H1 (cell line): ENCODE measurements around the gene PORCN. TPM values are rescaled to one million over a fixed set of nuclear protein-coding genes. Genes with fewer than 3 reads are reported as not detected.
A peak's percentile ranks its signal among the peaks of the same experiment; 100 is the strongest.

Source experiments
- CTCF ChIA-PET: fragments of 300-600 bp; sonication (Branson Sonifier 250); formaldehyde crosslinking; loops from one replicate; lab custom pipeline; 2021; ENCODE audit not compliant: partially characterized antibody; lab: Charles Lee
- POLR2A ChIA-PET: fragments of 300-600 bp; sonication (Branson Sonifier 250); formaldehyde crosslinking; loops from one replicate; lab custom pipeline; 2021; ENCODE audit warnings: inconsistent platforms; ENCODE audit not compliant: partially characterized antibody; lab: Charles Lee
- DNase-seq, 2 experiments: peaks; one replicate each; pipeline versions ENCODE4 v3.0.0 to v3.0.0-alpha.2; 2010 to 2022; ENCODE audit warnings: low spot score in 2 of 2, low read depth in 1 of 2, mixed read lengths in 1 of 2
- FAIRE-seq: peaks from 2 replicates; lab custom pipeline; 2011; peaks lifted over from hg19 to GRCh38; lab: Jason Lieb, UNC
- H2AFZ ChIP-seq: 2 replicates; pipeline ENCODE4 v1.8.1; 2012; ENCODE audit warnings: low read length, inconsistent platforms
- H2AK5ac ChIP-seq: 2 replicates; pipeline ENCODE4 v1.6.1; 2013; ENCODE audit warnings: low read depth, low read length
- H2BK120ac ChIP-seq: replicated peaks from 2 replicates; pipeline ENCODE3; 2013; ENCODE audit warnings: low read depth, low read length, inconsistent platforms
- H2BK12ac ChIP-seq: 2 replicates; pipeline ENCODE4 v1.6.1; 2013; ENCODE audit warnings: low read depth, low read length
- H2BK15ac ChIP-seq: 2 replicates; pipeline ENCODE4 v1.6.1; 2013; ENCODE audit warnings: low read length
- H2BK20ac ChIP-seq: 2 replicates; pipeline ENCODE4 v1.6.1; 2013; ENCODE audit warnings: low read length
- H2BK5ac ChIP-seq: 2 replicates; pipeline ENCODE4 v1.6.1; 2013; ENCODE audit warnings: low read depth, low read length
- H3K14ac ChIP-seq: 2 replicates; pipeline ENCODE4 v1.6.1; 2013; ENCODE audit warnings: inconsistent platforms; ENCODE audit not compliant: insufficient read length
- H3K18ac ChIP-seq: 2 replicates; pipeline ENCODE4 v1.6.1; 2013; ENCODE audit warnings: low read length; ENCODE audit errors: extremely low read depth
- H3K23ac ChIP-seq: 2 replicates; pipeline ENCODE4 v1.6.1; 2013; ENCODE audit warnings: inconsistent platforms; ENCODE audit not compliant: insufficient read length
- H3K23me2 ChIP-seq: 2 replicates; pipeline ENCODE4 v1.6.1; 2013; ENCODE audit warnings: low read depth, low read length
- H3K27ac ChIP-seq: 2 replicates; pipeline ENCODE4 v1.6.1; 2011; ENCODE audit warnings: low read depth, low read length, inconsistent platforms
- H3K27me3 ChIP-seq, 4 experiments: replicated peaks in 1 of 4; 1 replicate in 1 of 4; 2 replicates in 3 of 4; pipeline versions ENCODE4 v1.6.1 to v1.8.1; 2011 to 2013; ENCODE audit warnings: low read length in 3 of 4, mild to moderate bottlenecking in 3 of 4, inconsistent platforms in 2 of 4, mixed read lengths in 2 of 4, moderate library complexity in 1 of 4; ENCODE audit not compliant: control insufficient read depth in 3 of 4, insufficient read depth in 3 of 4; ENCODE audit errors: extremely low read depth in 1 of 4
- H3K36me3 ChIP-seq, 4 experiments: 2 replicates each; pipeline versions ENCODE4 v1.6.1 to v1.8.1; 2011 to 2013; ENCODE audit warnings: mild to moderate bottlenecking in 4 of 4, low read length in 3 of 4, moderate library complexity in 2 of 4, control low read depth in 1 of 4, inconsistent platforms in 1 of 4; ENCODE audit not compliant: insufficient read depth in 4 of 4, control insufficient read depth in 2 of 4
- H3K4ac ChIP-seq: replicated peaks from 2 replicates; pipeline ENCODE3; 2013; ENCODE audit warnings: low read length, low read depth, mixed read lengths, inconsistent platforms; ENCODE audit not compliant: insufficient read length
- H3K4me1 ChIP-seq, 4 experiments: replicated peaks in 1 of 4; 1 replicate in 1 of 4; 2 replicates in 3 of 4; pipeline versions ENCODE4 v1.6.1 to v1.8.1; 2011 to 2013; ENCODE audit warnings: low read length in 3 of 4, inconsistent platforms in 2 of 4, mixed read lengths in 1 of 4; ENCODE audit not compliant: insufficient read depth in 4 of 4, control insufficient read depth in 3 of 4
- H3K4me2 ChIP-seq, 2 experiments: 2 replicates each; pipeline versions ENCODE4 v1.6.1 to v1.8.1; 2011 to 2013; ENCODE audit warnings: low read depth in 2 of 2, low read length in 2 of 2, control low read depth in 1 of 2, inconsistent platforms in 1 of 2, mild to moderate bottlenecking in 1 of 2; ENCODE audit not compliant: insufficient read depth in 1 of 2
- H3K4me3 ChIP-seq, 4 experiments: fragments of 200-600, 300-600 bp in 1 of 4; sonication (generic), shearing (Covaris generic), sonication (Bioruptor Twin) in 1 of 4; 2 replicates each; pipeline versions ENCODE4 v1.5.1 to v1.8.1; 2011 to 2016; ENCODE audit warnings: low read length in 4 of 4, low read depth in 3 of 4, control low read depth in 2 of 4, inconsistent platforms in 2 of 4, mild to moderate bottlenecking in 2 of 4, mixed read lengths in 1 of 4, moderate library complexity in 1 of 4; ENCODE audit not compliant: insufficient read depth in 2 of 4; ENCODE audit errors: extremely low read depth in 1 of 4
- H3K56ac ChIP-seq: replicated peaks from 2 replicates; pipeline ENCODE3; 2013; ENCODE audit warnings: low read depth, mild to moderate bottlenecking, mixed read lengths, low read length, inconsistent platforms; ENCODE audit not compliant: insufficient read length
- H3K79me1 ChIP-seq: 2 replicates; pipeline ENCODE4 v1.6.1; 2013; ENCODE audit warnings: low read depth, low read length, control low read depth
- H3K79me2 ChIP-seq, 2 experiments: 2 replicates each; pipeline versions ENCODE4 v1.6.1 to v1.8.1; 2012 to 2013; ENCODE audit warnings: low read length in 2 of 2, mild to moderate bottlenecking in 2 of 2, inconsistent platforms in 1 of 2; ENCODE audit not compliant: insufficient read depth in 2 of 2, control insufficient read depth in 1 of 2
- H3K9ac ChIP-seq, 4 experiments: replicated peaks in 1 of 4; 1 replicate in 1 of 4; 2 replicates in 3 of 4; pipeline versions ENCODE4 v1.6.1 to v1.8.1; 2011 to 2013; ENCODE audit warnings: low read depth in 3 of 4, low read length in 3 of 4, control low read depth in 2 of 4, mild to moderate bottlenecking in 2 of 4, moderate library complexity in 2 of 4, inconsistent platforms in 1 of 4; ENCODE audit errors: extremely low read depth in 1 of 4
- H3K9me3 ChIP-seq, 2 experiments: 2 replicates each; pipeline versions ENCODE4 v1.6.1 to v1.8.1; 2012 to 2013; ENCODE audit warnings: mild to moderate bottlenecking in 2 of 2, moderate library complexity in 2 of 2, control low read depth in 1 of 2, inconsistent platforms in 1 of 2, low read depth in 1 of 2, low read length in 1 of 2, mixed read lengths in 1 of 2; ENCODE audit not compliant: insufficient read depth in 2 of 2
- H4K20me1 ChIP-seq, 2 experiments: replicated peaks in 1 of 2; 2 replicates each; pipeline versions ENCODE3 to v1.8.1; 2011 to 2013; ENCODE audit warnings: inconsistent platforms in 2 of 2, low read length in 2 of 2, mild to moderate bottlenecking in 1 of 2; ENCODE audit not compliant: insufficient read depth in 2 of 2, control insufficient read depth in 1 of 2
- H4K5ac ChIP-seq: 2 replicates; pipeline ENCODE4 v1.6.1; 2013; ENCODE audit warnings: low read length, low read depth, mixed read lengths, inconsistent platforms; ENCODE audit not compliant: insufficient read length
- H4K8ac ChIP-seq: 2 replicates; pipeline ENCODE4 v1.8.0; 2013; ENCODE audit warnings: mild to moderate bottlenecking, moderate library complexity, low read length, inconsistent platforms; ENCODE audit not compliant: insufficient read depth; ENCODE audit errors: extremely low read depth
- H4K91ac ChIP-seq: replicated peaks from 2 replicates; pipeline ENCODE3; 2013; ENCODE audit warnings: low read length, mixed read lengths, inconsistent platforms; ENCODE audit not compliant: insufficient read length
- ASH2L ChIP-seq: fragments of 200-600, 300-600 bp; sonication (generic); IDR thresholded peaks from one replicate; pipeline ENCODE4 v1.7.1; 2017; ENCODE audit warnings: low read length
- GTF2F1 ChIP-seq: IDR thresholded peaks from 2 replicates; pipeline ENCODE4 v1.6.1; 2012; ENCODE audit warnings: low read depth, low read length, improper control_type of control experiment, borderline replicate concordance
- JUN ChIP-seq: IDR thresholded peaks from 2 replicates; pipeline ENCODE4 v1.6.1; 2011; ENCODE audit warnings: low read depth, mild to moderate bottlenecking, improper control_type of control experiment, low read length
- RAD21 ChIP-seq, 2 experiments: IDR thresholded peaks in 1 of 2; conservative IDR thresholded peaks in 1 of 2; 2 replicates each; pipeline ENCODE4 v1.6.1; 2011; ENCODE audit warnings: low read depth in 2 of 2, low read length in 2 of 2, improper control_type of control experiment in 1 of 2, inconsistent platforms in 1 of 2, mild to moderate bottlenecking in 1 of 2, moderate library complexity in 1 of 2
- RNF2 ChIP-seq: fragments of 200-900, 300-1000 bp; sonication (generic); IDR thresholded peaks from 2 replicates; pipeline ENCODE4 v1.7.1; 2016; ENCODE audit warnings: borderline replicate concordance, low read depth, mild to moderate bottlenecking, antibody characterized with exemption, low read length; ENCODE audit not compliant: poor library complexity, severe bottlenecking; ENCODE audit errors: missing control alignments
- SIN3A ChIP-seq, 2 experiments: IDR thresholded peaks in 1 of 2; conservative IDR thresholded peaks in 1 of 2; 2 replicates each; pipeline ENCODE4 v1.6.1; 2011 to 2012; ENCODE audit warnings: low read length in 2 of 2, improper control_type of control experiment in 1 of 2, low read depth in 1 of 2, mild to moderate bottlenecking in 1 of 2
- SP1 ChIP-seq: IDR thresholded peaks from 2 replicates; pipeline ENCODE4 v1.6.1; 2011; ENCODE audit warnings: low read depth, low read length
- WGBS, 2 experiments: shearing (Covaris generic) in 1 of 2; methylation state at CpG; one replicate each; pipeline versions ENCODE4 v1.1.6 to v1.1.7; 2013 to 2015; ENCODE audit warnings: low lambda C conversion rate in 2 of 2, mixed read lengths in 2 of 2, inconsistent platforms in 1 of 2, low coverage in 1 of 2, missing lambda C conversion rate in 1 of 2; ENCODE audit not compliant: insufficient replicate concordance in 2 of 2, insufficient coverage in 1 of 2, insufficient read length in 1 of 2; ENCODE audit errors: extremely low coverage in 1 of 2, missing lambda C conversion rate in 1 of 2; 5-methylcytosine and 5-hydroxymethylcytosine counted together
- polyA plus RNA-seq, 7 experiments: library from polyadenylated mRNA; depleted of rRNA in 3 of 7; stranded (reverse) in 5 of 7; unstranded in 2 of 7; fragments of >200 nt in 5 of 7; fragments of 200-250 nt in 2 of 7; gene quantifications; 1 replicate in 5 of 7; 2 replicates in 1 of 7; 4 replicates in 1 of 7; pipeline versions ENCODE4 v1.2.1 to v1.2.3, GENCODE V29; 2011 to 2013; ENCODE audit warnings: missing spikeins in 2 of 7, mixed read lengths in 2 of 7
- total RNA-seq: library from RNA; stranded (reverse); fragmentation: NEBNext Ultra II Directional; extraction: Animal tissue kit (Norgen Biotek cat#: 25700); gene quantifications from 2 replicates; pipeline ENCODE4 v1.2.1, GENCODE V29; 2021
- TF ChIP-seq, protein P1 (sequence below): IDR thresholded peaks from 2 replicates; pipeline ENCODE4 v1.6.1; 2012; ENCODE audit warnings: low read length, inconsistent platforms

PORCN gene
- total and polyA plus RNA-seq, 2 of the 8 experiments (the other 6 are each of a cell fraction or from before 2014, with no cell fraction given), result 14.6 to 34.1 TPM

DNA sequence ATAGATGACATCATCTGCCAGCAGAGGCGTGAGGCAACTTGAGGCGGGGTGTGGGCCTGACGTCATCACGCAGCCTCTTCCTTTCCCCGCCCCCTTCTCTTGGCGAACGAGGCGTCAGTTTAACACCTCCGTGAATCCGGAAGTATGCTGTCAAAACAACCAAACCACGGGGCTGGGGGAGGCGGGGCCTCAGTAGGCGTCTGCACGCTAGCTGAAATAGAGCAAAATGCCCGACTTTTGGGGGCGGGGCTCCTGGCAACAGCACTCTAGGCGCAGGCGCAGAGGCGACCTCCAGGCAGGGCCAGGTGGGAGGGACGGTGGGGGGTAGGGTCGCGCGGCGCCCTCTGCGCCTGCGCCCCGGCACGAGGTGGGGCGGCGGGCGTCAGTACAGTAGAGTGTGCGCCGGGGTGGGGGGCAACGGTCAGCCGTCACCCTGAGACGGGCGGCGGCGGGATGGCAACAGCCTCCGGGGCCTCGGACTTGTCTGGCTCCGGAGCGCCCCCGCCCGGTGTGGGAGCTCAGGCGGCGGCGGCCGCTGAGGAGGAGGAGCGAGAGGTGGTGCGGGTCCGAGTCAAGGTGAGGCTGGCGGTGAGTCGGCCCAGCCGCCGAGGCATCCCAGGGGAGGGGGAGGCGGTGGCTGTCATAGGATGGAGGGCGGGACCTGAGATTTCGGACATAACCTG is 30.7 kb downstream of the PORCN start, which contains the start of gene TBC1D25:
TBC1D25 (plus strand) TSS at position 370 of the 683 bp plus-strand sequence; CDS start at position 454, 84 bp downstream.
- H2BK5ac ChIP-seq, result peak within 1 kb of the TSS; percentile 44; the same call in 1 of the 2 replicates
- H3K27ac ChIP-seq, result no peak within 1 kb of the TSS
- peak within 1 kb of the TSS; percentile 46 to 82 (median 52) for H3K4me3 ChIP-seq
- H4K91ac ChIP-seq, result no peak within 1 kb of the TSS
- H3K9ac ChIP-seq, result peak within 1 kb of the TSS in 1 of 4 experiments; percentile 55; a peak in 3 of 7 replicates
- no peak within 1 kb of the TSS for H3K4ac ChIP-seq
- H2BK120ac ChIP-seq, result no peak within 1 kb of the TSS
- peak within 1 kb of the TSS; percentile 65; the same call in 1 of the 2 replicates for H2AFZ ChIP-seq
- no peak within 1 kb of the TSS for H3K56ac ChIP-seq
- no peak within 1 kb of the TSS for H2AK5ac ChIP-seq
- DNase-seq (peak; percentile 91 to 93), FAIRE-seq (peak; percentile 90)
- H3K14ac ChIP-seq, result no peak within 1 kb of the TSS
- no peak within 1 kb of the TSS for H2BK12ac ChIP-seq
- ChIA-PET POLR2A (interaction anchor here (0.6 to 2.5 kb wide), 4 partner anchors 10 to 36 kb away, joined by 3 to 22 read pairs (median 4); partner anchors contain the start of gene RBM3), CTCF (interaction anchor here (1.9 kb wide), 1 partner anchor 11 kb away, joined by 6 read pairs; no protein-coding TSS in a partner anchor)
- H3K79me1 ChIP-seq, result 0 out of 2 replicates have a peak, but pooled peaks cover 2% of the 10 kb centered on the region
- no peak within 1 kb of the TSS for H4K5ac ChIP-seq
- H3K4me2 ChIP-seq, result peak within 1 kb of the TSS; percentile 50 to 61
- no peaks in the 10 kb centered on the region for H3K9me3 ChIP-seq
- H3K79me2 ChIP-seq, result 0 out of 4 replicates have a peak, but pooled peaks cover 0 to 5% of the 10 kb centered on the region in 2 experiments
- H3K27me3 ChIP-seq, result no peaks in the 10 kb centered on the region
- no peaks in the 10 kb centered on the region for H3K4me1 ChIP-seq
- H4K8ac ChIP-seq, result no peak within 1 kb of the TSS
- no peak within 1 kb of the TSS for H2BK20ac ChIP-seq
- WGBS, 2 experiments, result 0% methylated on average over 4 of the region's 59 CpGs; no CpG with 5 or more reads in 1 of the 2 experiments
- H3K23me2 ChIP-seq, result no peaks in the 10 kb centered on the region
- no peak within 1 kb of the TSS for H2BK15ac ChIP-seq
- H3K23ac ChIP-seq, result no peak within 1 kb of the TSS
- no peaks in the 10 kb centered on the region for H4K20me1 ChIP-seq
- H3K18ac ChIP-seq, result no peak within 1 kb of the TSS
- no peaks in the 10 kb centered on the region for H3K36me3 ChIP-seq
- TF ChIP-seq JUN (peak; percentile 58; the same call in 1 of the 2 replicates), RAD21 (IDR thresholded peaks at IDR 0.05 in 1 of 2, conservative IDR thresholded peaks at IDR 0.05 in 1 of 2; ENCODE audit: low read depth in 2 of 2, low read length in 2 of 2) (no peak), RNF2 (no peak), SIN3A (conservative IDR thresholded peaks at IDR 0.05 in 1 of 2, IDR thresholded peaks at IDR 0.05 in 1 of 2; ENCODE audit: low read depth in 1 of 2, low read length in 2 of 2) (peak in 1 of 2 experiments; percentile 58; a peak in 1 of 4 replicates), ASH2L (peak; percentile 54), SP1 (peak; percentile 26; the same call in 1 of the 2 replicates), GTF2F1 (no peak)
- TF ChIP-seq, protein P1, sequence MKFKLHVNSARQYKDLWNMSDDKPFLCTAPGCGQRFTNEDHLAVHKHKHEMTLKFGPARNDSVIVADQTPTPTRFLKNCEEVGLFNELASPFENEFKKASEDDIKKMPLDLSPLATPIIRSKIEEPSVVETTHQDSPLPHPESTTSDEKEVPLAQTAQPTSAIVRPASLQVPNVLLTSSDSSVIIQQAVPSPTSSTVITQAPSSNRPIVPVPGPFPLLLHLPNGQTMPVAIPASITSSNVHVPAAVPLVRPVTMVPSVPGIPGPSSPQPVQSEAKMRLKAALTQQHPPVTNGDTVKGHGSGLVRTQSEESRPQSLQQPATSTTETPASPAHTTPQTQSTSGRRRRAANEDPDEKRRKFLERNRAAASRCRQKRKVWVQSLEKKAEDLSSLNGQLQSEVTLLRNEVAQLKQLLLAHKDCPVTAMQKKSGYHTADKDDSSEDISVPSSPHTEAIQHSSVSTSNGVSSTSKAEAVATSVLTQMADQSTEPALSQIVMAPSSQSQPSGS, result peak; percentile 95
